SK-N-SH treated with all-trans-retinoic acid at 6 μM for 48 hours (cell line): Measurements from ENCODE around the gene HSD17B14.

Experiments
- ARNTL ChIP-seq: fragments of 450-650 bp; formaldehyde crosslinking; IDR thresholded peaks from 2 replicates; pipeline ENCODE4 v1.5.0; 2020; ENCODE audit warnings: low read depth, mild to moderate bottlenecking, moderate library complexity, borderline replicate concordance
- BACH2 ChIP-seq: fragments of 250-450 bp; sonication (Bioruptor Pico); IDR thresholded peaks from 2 replicates; pipeline ENCODE4 v1.9.0; 2021; ENCODE audit warnings: mild to moderate bottlenecking, borderline replicate concordance
- ESRRG ChIP-seq: fragments of 250-450 bp; sonication (Bioruptor Pico); IDR thresholded peaks from 2 replicates; pipeline ENCODE4 v1.6.1; 2021; ENCODE audit warnings: mild to moderate bottlenecking
- GLIS3 ChIP-seq: fragments of 250-450 bp; sonication (Bioruptor Pico); IDR thresholded peaks from 2 replicates; pipeline ENCODE4 v1.5.0; 2020; ENCODE audit warnings: mild to moderate bottlenecking, moderate library complexity
- PPARA ChIP-seq: fragments of 250-450 bp; sonication (Bioruptor Pico); IDR thresholded peaks from 2 replicates; pipeline ENCODE4 v1.5.0; 2020; ENCODE audit warnings: mild to moderate bottlenecking, borderline replicate concordance
- ZC3H10 ChIP-seq: fragments of 250-450 bp; sonication (Bioruptor Pico); IDR thresholded peaks from 2 replicates; pipeline ENCODE4 v1.5.1; 2021; ENCODE audit warnings: mild to moderate bottlenecking, moderate library complexity
- ZFP3 ChIP-seq: fragments of 250-450 bp; sonication (Bioruptor Pico); IDR thresholded peaks from 2 replicates; pipeline ENCODE4 v1.5.0; 2020; ENCODE audit warnings: mild to moderate bottlenecking, moderate library complexity
- ZFP30 ChIP-seq: fragments of 450-650 bp; formaldehyde crosslinking; IDR thresholded peaks from 2 replicates; pipeline ENCODE4 v1.5.0; 2022; ENCODE audit warnings: mild to moderate bottlenecking, moderate library complexity
- ZNF565 ChIP-seq: fragments of 450-650 bp; formaldehyde crosslinking; conservative IDR thresholded peaks from 2 replicates; pipeline ENCODE4 v1.5.0; 2020; ENCODE audit warnings: low read depth, mild to moderate bottlenecking, moderate library complexity
- TF ChIP-seq, protein P1 (sequence below): fragments of 250-450 bp; sonication (Bioruptor Pico); IDR thresholded peaks from 2 replicates; pipeline ENCODE4 v1.8.0; 2020; ENCODE audit warnings: mild to moderate bottlenecking, moderate library complexity, borderline replicate concordance

- TF ChIP-seq GLIS3 (CRISPR knock-in tag) (no peak), BACH2 (CRISPR knock-in tag) (no peak), ZNF565 (no peak), ZC3H10 (CRISPR knock-in tag) (no peak), ESRRG (CRISPR knock-in tag) (no peak), ZFP30 (CRISPR knock-in tag) (no peak), ZFP3 (no peak), PPARA (no peak), ARNTL (CRISPR knock-in tag) (no peak)
- TF ChIP-seq, protein P1, sequence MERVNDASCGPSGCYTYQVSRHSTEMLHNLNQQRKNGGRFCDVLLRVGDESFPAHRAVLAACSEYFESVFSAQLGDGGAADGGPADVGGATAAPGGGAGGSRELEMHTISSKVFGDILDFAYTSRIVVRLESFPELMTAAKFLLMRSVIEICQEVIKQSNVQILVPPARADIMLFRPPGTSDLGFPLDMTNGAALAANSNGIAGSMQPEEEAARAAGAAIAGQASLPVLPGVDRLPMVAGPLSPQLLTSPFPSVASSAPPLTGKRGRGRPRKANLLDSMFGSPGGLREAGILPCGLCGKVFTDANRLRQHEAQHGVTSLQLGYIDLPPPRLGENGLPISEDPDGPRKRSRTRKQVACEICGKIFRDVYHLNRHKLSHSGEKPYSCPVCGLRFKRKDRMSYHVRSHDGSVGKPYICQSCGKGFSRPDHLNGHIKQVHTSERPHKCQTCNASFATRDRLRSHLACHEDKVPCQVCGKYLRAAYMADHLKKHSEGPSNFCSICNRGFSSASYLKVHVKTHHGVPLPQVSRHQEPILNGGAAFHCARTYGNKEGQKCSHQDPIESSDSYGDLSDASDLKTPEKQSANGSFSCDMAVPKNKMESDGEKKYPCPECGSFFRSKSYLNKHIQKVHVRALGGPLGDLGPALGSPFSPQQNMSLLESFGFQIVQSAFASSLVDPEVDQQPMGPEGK, result no peak
Observed at GRCh38 chr19:48862827-48863226, 26.5 kb upstream of the HSD17B14 start.
